Body of pancreas (tissue), 4 donors: ENCODE data around the gene ADCY5.

Source experiments
- CTCF ChIP-seq, 7 experiments: fragments of 450-650 bp in 4 of 7; fragments of 200-600 bp in 3 of 7; sonication (generic) in 3 of 7; IDR thresholded peaks; one replicate each; pipeline ENCODE4 v1.5.1; 2016 to 2019; ENCODE audit warnings: antibody characterized with exemption in 7 of 7
- POLR2A ChIP-seq, 3 donors: fragments of 450-650 bp; IDR thresholded peaks; one replicate each; pipeline ENCODE4 v1.6.1; 2016; ENCODE audit warnings: antibody characterized with exemption in 3 of 3, mild to moderate bottlenecking in 2 of 3

- no peak for TF ChIP-seq CTCF (IDR thresholded peaks at IDR 0.05)
- no peak for TF ChIP-seq POLR2A (IDR thresholded peaks at IDR 0.05)
Measured at GRCh38 chr3:123258359-123258758, 190.5 kb downstream of the ADCY5 start.
